ENCODE results near the gene LTBP2.

Gene LTBP2

GRCh38 chr14:74587363-74587707, 24.7 kb downstream of the LTBP2 start:
- Histone ChIP-seq H3K9me3 (ENCODE audit: insufficient read depth, low read depth, low read length) (no peaks in the 10 kb centered on the region), H3K18ac (ENCODE audit: low read length) (no peak overlapping the region), H2AFZ (ENCODE audit: insufficient read depth, low read length, poor library complexity) (no peak overlapping the region), H3K4me2 (ENCODE audit: low read length) (no peak overlapping the region), H2AK5ac (ENCODE audit: low read length) (no peak overlapping the region), H3K9ac (ENCODE audit: low read length) (no peak overlapping the region), H2BK120ac (ENCODE audit: insufficient read depth, low read length, poor library complexity) (no peak overlapping the region), H3K4me1 (ENCODE audit: control insufficient read depth in 1 of 2, insufficient read depth in 2 of 2, low read length in 2 of 2) (peaks cover 21 to 22% of the 10 kb centered on the region in 2 experiments), H3K14ac (ENCODE audit: low read length) (no peak overlapping the region), H2BK5ac (ENCODE audit: low read depth, low read length, poor library complexity) (no peak overlapping the region), H4K91ac (ENCODE audit: low read depth, low read length) (no peak overlapping the region), H4K12ac (ENCODE audit: low read depth, low read length) (no peak overlapping the region), H3K23ac (ENCODE audit: low read length) (no peak overlapping the region), H3K79me2 (ENCODE audit: control insufficient read depth, insufficient read depth, low read length, poor library complexity) (no peaks in the 10 kb centered on the region), H2BK12ac (ENCODE audit: low read length) (no peak overlapping the region), H3K36me3 (ENCODE audit: control insufficient read depth in 1 of 2, insufficient read depth in 2 of 2, low read length in 2 of 2) (no peaks in the 10 kb centered on the region), H3K27ac (ENCODE audit: low read depth, low read length) (no peak overlapping the region), H4K8ac (ENCODE audit: low read depth, low read length) (no peak overlapping the region), H3K4ac (ENCODE audit: low read depth, low read length) (no peak overlapping the region), H3K4me3 (ENCODE audit: low read depth, low read length) (no peak overlapping the region), H3K79me1 (ENCODE audit: low read length) (no peaks in the 10 kb centered on the region), H3K27me3 (ENCODE audit: insufficient read depth, low read length) (no peaks in the 10 kb centered on the region)
- no peak for DNase-seq
- no CpG with 5 or more reads among the region's 10 CpGs for WGBS (ENCODE audit: extremely low coverage, insufficient coverage, insufficient read length)

- Histone ChIP-seq H3K4ac (ENCODE audit: low read depth, low read length) (no peak overlapping the region), H4K12ac (ENCODE audit: low read depth, low read length) (no peak overlapping the region), H3K14ac (ENCODE audit: low read length) (no peak overlapping the region), H2AK5ac (ENCODE audit: low read length) (no peak overlapping the region), H3K27me3 (ENCODE audit: insufficient read depth, low read length) (no peaks in the 10 kb centered on the region), H3K27ac (ENCODE audit: low read depth, low read length) (no peak overlapping the region), H3K23ac (ENCODE audit: low read length) (no peak overlapping the region), H3K18ac (ENCODE audit: low read length) (no peak overlapping the region), H2AFZ (ENCODE audit: insufficient read depth, low read length, poor library complexity) (no peak overlapping the region), H3K4me1 (ENCODE audit: control insufficient read depth in 1 of 2, insufficient read depth in 2 of 2, low read length in 2 of 2) (peaks cover 21 to 22% of the 10 kb centered on the region in 2 experiments), H3K79me1 (ENCODE audit: low read length) (no peaks in the 10 kb centered on the region), H2BK5ac (ENCODE audit: low read depth, low read length, poor library complexity) (no peak overlapping the region), H2BK120ac (ENCODE audit: insufficient read depth, low read length, poor library complexity) (no peak overlapping the region), H4K91ac (ENCODE audit: low read depth, low read length) (no peak overlapping the region), H3K36me3 (ENCODE audit: control insufficient read depth in 1 of 2, insufficient read depth in 2 of 2, low read length in 2 of 2) (no peaks in the 10 kb centered on the region), H3K4me3 (ENCODE audit: low read depth, low read length) (no peak overlapping the region), H3K79me2 (ENCODE audit: control insufficient read depth, insufficient read depth, low read length, poor library complexity) (no peaks in the 10 kb centered on the region), H3K9me3 (ENCODE audit: insufficient read depth, low read depth, low read length) (no peaks in the 10 kb centered on the region), H3K9ac (ENCODE audit: low read length) (no peak overlapping the region), H3K4me2 (ENCODE audit: low read length) (no peak overlapping the region), H4K8ac (ENCODE audit: low read depth, low read length) (no peak overlapping the region), H2BK12ac (ENCODE audit: low read length) (no peak overlapping the region)
- DNase-seq, result no peak
- WGBS (ENCODE audit: extremely low coverage, insufficient coverage, insufficient read length), result no CpG with 5 or more reads among the region's 18 CpGs
Measured at GRCh38 chr14:74586681-74587362, 25.2 kb downstream of the LTBP2 start.

GRCh38 chr14:74585406-74586335, 26.4 kb downstream of the LTBP2 start:
- Histone ChIP-seq H3K14ac (ENCODE audit: low read length) (no peak overlapping the region), H3K36me3 (ENCODE audit: control insufficient read depth in 1 of 2, insufficient read depth in 2 of 2, low read length in 2 of 2) (no peaks in the 10 kb centered on the region), H3K4ac (ENCODE audit: low read depth, low read length) (no peak overlapping the region), H3K79me2 (ENCODE audit: control insufficient read depth, insufficient read depth, low read length, poor library complexity) (no peaks in the 10 kb centered on the region), H3K27ac (ENCODE audit: low read depth, low read length) (no peak overlapping the region), H3K23ac (ENCODE audit: low read length) (no peak overlapping the region), H3K9me3 (ENCODE audit: insufficient read depth, low read depth, low read length) (no peaks in the 10 kb centered on the region), H3K79me1 (ENCODE audit: low read length) (no peaks in the 10 kb centered on the region), H3K18ac (ENCODE audit: low read length) (no peak overlapping the region), H2BK5ac (ENCODE audit: low read depth, low read length, poor library complexity) (no peak overlapping the region), H2BK120ac (ENCODE audit: insufficient read depth, low read length, poor library complexity) (no peak overlapping the region), H4K91ac (ENCODE audit: low read depth, low read length) (no peak overlapping the region), H3K4me3 (ENCODE audit: low read depth, low read length) (no peak overlapping the region), H3K9ac (ENCODE audit: low read length) (no peak overlapping the region), H4K8ac (ENCODE audit: low read depth, low read length) (no peak overlapping the region), H3K27me3 (ENCODE audit: insufficient read depth, low read length) (no peaks in the 10 kb centered on the region), H3K4me1 (ENCODE audit: control insufficient read depth in 1 of 2, insufficient read depth in 2 of 2, low read length in 2 of 2) (peaks cover 14 to 16% of the 10 kb centered on the region in 2 experiments), H2AK5ac (ENCODE audit: low read length) (no peak overlapping the region), H2AFZ (ENCODE audit: insufficient read depth, low read length, poor library complexity) (no peak overlapping the region), H4K12ac (ENCODE audit: low read depth, low read length) (no peak overlapping the region), H3K4me2 (ENCODE audit: low read length) (no peak overlapping the region), H2BK12ac (ENCODE audit: low read length) (no peak overlapping the region)
- no CpG with 5 or more reads among the region's 33 CpGs for WGBS (ENCODE audit: extremely low coverage, insufficient coverage, insufficient read length)
- no peak for DNase-seq

- Histone ChIP-seq H2BK5ac (ENCODE audit: low read depth, low read length, poor library complexity) (no peak overlapping the region), H2AK5ac (ENCODE audit: low read length) (no peak overlapping the region), H4K91ac (ENCODE audit: low read depth, low read length) (no peak overlapping the region), H4K12ac (ENCODE audit: low read depth, low read length) (no peak overlapping the region), H3K23ac (ENCODE audit: low read length) (no peak overlapping the region), H3K4me1 (ENCODE audit: control insufficient read depth in 1 of 2, insufficient read depth in 2 of 2, low read length in 2 of 2) (peaks cover 15 to 16% of the 10 kb centered on the region in 2 experiments), H3K9ac (ENCODE audit: low read length) (no peak overlapping the region), H3K18ac (ENCODE audit: low read length) (no peak overlapping the region), H2BK12ac (ENCODE audit: low read length) (no peak overlapping the region), H3K9me3 (ENCODE audit: insufficient read depth, low read depth, low read length) (no peaks in the 10 kb centered on the region), H3K79me1 (ENCODE audit: low read length) (no peaks in the 10 kb centered on the region), H3K4me2 (ENCODE audit: low read length) (no peak overlapping the region), H3K14ac (ENCODE audit: low read length) (no peak overlapping the region), H2BK120ac (ENCODE audit: insufficient read depth, low read length, poor library complexity) (no peak overlapping the region), H3K36me3 (ENCODE audit: control insufficient read depth in 1 of 2, insufficient read depth in 2 of 2, low read length in 2 of 2) (no peaks in the 10 kb centered on the region), H2AFZ (ENCODE audit: insufficient read depth, low read length, poor library complexity) (no peak overlapping the region), H4K8ac (ENCODE audit: low read depth, low read length) (no peak overlapping the region), H3K27ac (ENCODE audit: low read depth, low read length) (no peak overlapping the region), H3K4ac (ENCODE audit: low read depth, low read length) (no peak overlapping the region), H3K79me2 (ENCODE audit: control insufficient read depth, insufficient read depth, low read length, poor library complexity) (no peaks in the 10 kb centered on the region), H3K27me3 (ENCODE audit: insufficient read depth, low read length) (no peaks in the 10 kb centered on the region), H3K4me3 (ENCODE audit: low read depth, low read length) (no peak overlapping the region)
- no CpG with 5 or more reads among the region's 5 CpGs for WGBS (ENCODE audit: extremely low coverage, insufficient coverage, insufficient read length)
- no peak for DNase-seq
Measured at GRCh38 chr14:74584951-74585350, 27.1 kb downstream of the LTBP2 start.

All from trophoblast cell (in vitro differentiated cells and primary cell).